Measurements from ENCODE around the gene NFIL3.

Gene NFIL3

DNA sequence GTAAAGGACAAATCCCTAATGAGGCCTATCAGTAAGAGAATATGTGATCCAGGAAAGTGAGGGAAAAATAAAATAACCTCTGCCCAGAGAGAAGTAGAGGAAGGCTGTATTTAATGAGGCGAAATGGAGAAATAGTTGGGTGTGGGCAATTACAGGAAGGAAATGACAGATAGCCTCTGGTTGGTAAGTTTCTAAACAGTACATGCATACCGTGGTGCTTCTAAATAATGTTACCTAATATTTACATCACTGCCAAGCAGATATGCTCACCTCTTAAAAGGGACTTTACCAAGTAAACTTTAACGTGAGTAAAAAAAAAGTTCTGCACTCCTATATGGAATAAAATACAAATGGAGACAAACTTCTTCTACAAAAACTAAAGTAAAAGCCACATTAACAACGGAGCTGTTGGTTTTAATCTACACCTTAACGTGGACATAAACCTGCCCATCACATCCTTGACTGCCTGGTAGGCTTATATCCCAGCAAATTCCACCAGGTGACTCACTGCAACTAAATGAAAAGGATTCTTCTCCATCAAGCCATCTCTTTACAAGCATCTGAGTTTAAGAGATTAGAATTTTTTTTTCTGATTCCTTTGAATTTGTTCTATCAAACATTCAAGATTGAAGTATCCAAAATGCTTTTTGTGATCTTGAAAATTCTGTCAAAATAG lies 12.4 kb downstream of the NFIL3 start:
- no peak overlapping the region for H2AFZ ChIP-seq (ENCODE audit: low read length)
- no peak overlapping the region for H3K9ac ChIP-seq (ENCODE audit: low read length)
- H4K20me1 ChIP-seq (ENCODE audit: insufficient read depth, low read length): peaks cover 66% of the 10 kb centered on the region
- TF ChIP-seq, protein P1, sequence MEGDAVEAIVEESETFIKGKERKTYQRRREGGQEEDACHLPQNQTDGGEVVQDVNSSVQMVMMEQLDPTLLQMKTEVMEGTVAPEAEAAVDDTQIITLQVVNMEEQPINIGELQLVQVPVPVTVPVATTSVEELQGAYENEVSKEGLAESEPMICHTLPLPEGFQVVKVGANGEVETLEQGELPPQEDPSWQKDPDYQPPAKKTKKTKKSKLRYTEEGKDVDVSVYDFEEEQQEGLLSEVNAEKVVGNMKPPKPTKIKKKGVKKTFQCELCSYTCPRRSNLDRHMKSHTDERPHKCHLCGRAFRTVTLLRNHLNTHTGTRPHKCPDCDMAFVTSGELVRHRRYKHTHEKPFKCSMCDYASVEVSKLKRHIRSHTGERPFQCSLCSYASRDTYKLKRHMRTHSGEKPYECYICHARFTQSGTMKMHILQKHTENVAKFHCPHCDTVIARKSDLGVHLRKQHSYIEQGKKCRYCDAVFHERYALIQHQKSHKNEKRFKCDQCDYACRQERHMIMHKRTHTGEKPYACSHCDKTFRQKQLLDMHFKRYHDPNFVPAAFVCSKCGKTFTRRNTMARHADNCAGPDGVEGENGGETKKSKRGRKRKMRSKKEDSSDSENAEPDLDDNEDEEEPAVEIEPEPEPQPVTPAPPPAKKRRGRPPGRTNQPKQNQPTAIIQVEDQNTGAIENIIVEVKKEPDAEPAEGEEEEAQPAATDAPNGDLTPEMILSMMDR (IDR thresholded peaks at IDR 0.05; ENCODE audit: low read length): no peak
- TF ChIP-seq EZH2phosphoT487 (IDR thresholded peaks at IDR 0.05; ENCODE audit: low read length): no peak
- no peak for TF ChIP-seq EZH2 (optimal IDR thresholded peaks at IDR 0.05; ENCODE audit: low read depth, low read length)
- H3K27ac ChIP-seq (ENCODE audit: low read length): no peak overlapping the region
- H3K36me3 ChIP-seq (replicated peaks; ENCODE audit: insufficient read depth, low read length): peaks cover 22% of the 10 kb centered on the region
- no peaks in the 10 kb centered on the region for H3K9me3 ChIP-seq (replicated peaks; ENCODE audit: insufficient read depth, low read length)
- H3K79me2 ChIP-seq (ENCODE audit: low read length): peaks cover 95% of the 10 kb centered on the region
- no peak overlapping the region for H3K4me3 ChIP-seq (ENCODE audit: low read length)
- H3K4me2 ChIP-seq (ENCODE audit: low read depth, low read length): no peak overlapping the region
- H3K4me1 ChIP-seq (ENCODE audit: low read length): peaks cover 29% of the 10 kb centered on the region
- no peaks in the 10 kb centered on the region for H3K27me3 ChIP-seq (replicated peaks; ENCODE audit: insufficient read depth, low read length)
- no peak for DNase-seq
- H3F3A ChIP-seq (ENCODE audit: insufficient read depth, low read length): peaks cover 29% of the 10 kb centered on the region
- no peaks in the 10 kb centered on the region for H3K9me2 ChIP-seq (replicated peaks; ENCODE audit: insufficient read depth, low read length)

- no peak overlapping the region for H3K27ac ChIP-seq (ENCODE audit: low read length)
- H3K36me3 ChIP-seq (replicated peaks; ENCODE audit: insufficient read depth, low read length): peaks cover 22% of the 10 kb centered on the region
- no peak overlapping the region for H2AFZ ChIP-seq (ENCODE audit: low read length)
- H3K79me2 ChIP-seq (ENCODE audit: low read length): peaks cover 89% of the 10 kb centered on the region
- H3K4me3 ChIP-seq (ENCODE audit: low read length): no peak overlapping the region
- H3K27me3 ChIP-seq (replicated peaks; ENCODE audit: insufficient read depth, low read length): no peaks in the 10 kb centered on the region
- H3F3A ChIP-seq (ENCODE audit: insufficient read depth, low read length): peaks cover 36% of the 10 kb centered on the region
- no peaks in the 10 kb centered on the region for H3K9me2 ChIP-seq (replicated peaks; ENCODE audit: insufficient read depth, low read length)
- H3K4me1 ChIP-seq (ENCODE audit: low read length): peaks cover 27% of the 10 kb centered on the region
- no peak overlapping the region for H3K4me2 ChIP-seq (ENCODE audit: low read depth, low read length)
- DNase-seq: no peak
- peaks cover 57% of the 10 kb centered on the region for H4K20me1 ChIP-seq (ENCODE audit: insufficient read depth, low read length)
- no peak for TF ChIP-seq EZH2phosphoT487 (IDR thresholded peaks at IDR 0.05; ENCODE audit: low read length)
- TF ChIP-seq EZH2 (optimal IDR thresholded peaks at IDR 0.05; ENCODE audit: low read depth, low read length): no peak
- TF ChIP-seq, protein P1 (IDR thresholded peaks at IDR 0.05; ENCODE audit: low read length): no peak
- H3K9ac ChIP-seq (ENCODE audit: low read length): no peak overlapping the region
- H3K9me3 ChIP-seq (replicated peaks; ENCODE audit: insufficient read depth, low read length): no peaks in the 10 kb centered on the region
Observed at GRCh38 chr9:91410161-91410560, 13.5 kb downstream of the NFIL3 start.

DNA sequence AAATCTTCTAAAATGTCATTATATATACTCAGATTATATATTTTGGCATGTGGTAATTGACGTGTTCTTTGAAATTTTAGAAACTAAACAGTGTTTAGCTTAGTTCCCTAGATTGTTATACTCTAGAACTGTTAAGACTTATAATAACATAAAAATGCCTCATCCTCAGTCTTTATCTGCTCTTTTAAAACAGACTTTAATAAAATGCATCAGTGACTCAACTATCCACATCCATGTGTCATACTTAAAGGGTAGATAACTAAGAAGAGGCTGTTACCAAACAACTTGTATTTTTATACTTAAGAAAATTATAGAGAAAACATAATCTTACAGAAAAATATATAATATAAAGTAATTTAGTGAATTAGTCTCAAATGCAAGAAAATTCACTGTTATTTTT lies 15.2 kb downstream of the NFIL3 start:
- no peak for DNase-seq
- Histone ChIP-seq H3K79me2 (ENCODE audit: low read length) (peaks cover 72% of the 10 kb centered on the region), H2AFZ (ENCODE audit: low read length) (no peak overlapping the region), H3K9me3 (replicated peaks; ENCODE audit: insufficient read depth, low read length) (no peaks in the 10 kb centered on the region), H3K27me3 (replicated peaks; ENCODE audit: insufficient read depth, low read length) (no peaks in the 10 kb centered on the region), H3K4me3 (ENCODE audit: low read length) (no peak overlapping the region), H3K4me2 (ENCODE audit: low read depth, low read length) (no peak overlapping the region), H3K4me1 (ENCODE audit: low read length) (peaks cover 11% of the 10 kb centered on the region), H3K9ac (ENCODE audit: low read length) (no peak overlapping the region), H3K27ac (ENCODE audit: low read length) (no peak overlapping the region), H3K36me3 (replicated peaks; ENCODE audit: insufficient read depth, low read length) (peaks cover 25% of the 10 kb centered on the region), H3F3A (ENCODE audit: insufficient read depth, low read length) (peaks cover 43% of the 10 kb centered on the region), H4K20me1 (ENCODE audit: insufficient read depth, low read length) (peaks cover 40% of the 10 kb centered on the region), H3K9me2 (replicated peaks; ENCODE audit: insufficient read depth, low read length) (no peaks in the 10 kb centered on the region)
- TF ChIP-seq EZH2phosphoT487 (IDR thresholded peaks at IDR 0.05; ENCODE audit: low read length): no peak
- TF ChIP-seq, protein P1 (IDR thresholded peaks at IDR 0.05; ENCODE audit: low read length): no peak
- no peak for TF ChIP-seq EZH2 (optimal IDR thresholded peaks at IDR 0.05; ENCODE audit: low read depth, low read length)

Measured in MM.1S (cell line).